HCT116 (cell line): ENCODE results near the gene NUMB. TPM values are rescaled to one million over a fixed set of nuclear protein-coding genes. Genes with fewer than 3 reads are reported as not detected.

Experiments used
- ATAC-seq: fragments of 200-7000 bp; cut with Tn5 transposase; 2 replicates; pipeline ENCODE4 v1.9.1; 2020; ENCODE audit warnings: mild to moderate bottlenecking, moderate library complexity
- BruUV-seq: library from RNA; stranded (reverse); fragments of 400-500 nt; replicated peaks from 2 replicates; lab custom pipeline; 2021; lab: Mats Ljungman, UMichigan
- CTCF ChIA-PET: fragments of 300-600 bp; sonication (Branson Sonifier 250); formaldehyde crosslinking; loops from one replicate; lab custom pipeline; 2021; ENCODE audit warnings: antibody characterized with exemption; lab: Charles Lee
- POLR2A ChIA-PET: fragments of 300-600, 350-600 bp; sonication (Branson Sonifier 250); formaldehyde crosslinking; loops from one replicate; lab custom pipeline; 2021; ENCODE audit warnings: antibody characterized with exemption; lab: Charles Lee
- RAD21 ChIA-PET, 2 experiments: fragments of 300-600 bp; sonication (Branson Sonifier 250); formaldehyde crosslinking; loops; one replicate each; lab custom pipeline; 2023; ENCODE audit warnings: low total read pairs in 2 of 2; ENCODE audit not compliant: uncharacterized antibody in 2 of 2, unreplicated experiment in 2 of 2, low non-redundant PET in 1 of 2; lab: Charles Lee
- DNase-seq: peaks from one replicate; pipeline ENCODE4 v3.0.0-alpha.2; 2010; ENCODE audit warnings: low read depth, low spot score
- H2AFZ ChIP-seq: fragments of 200-600 bp; shearing (Covaris generic), sonication (generic); 2 replicates; pipeline ENCODE4 v1.6.1; 2017; ENCODE audit warnings: low read depth, mixed run types, mixed read lengths, antibody characterized with exemption, low read length; ENCODE audit not compliant: poor library complexity, severe bottlenecking
- H3K27ac ChIP-seq: 2 replicates; pipeline ENCODE4 v1.5.1; 2012; ENCODE audit warnings: low read depth, low read length
- H3K27me3 ChIP-seq: fragments of 200-600 bp; sonication (generic); 2 replicates; pipeline ENCODE4 v1.6.1; 2016; ENCODE audit warnings: mixed run types, low read length, mixed read lengths; ENCODE audit not compliant: insufficient read depth
- H3K36me3 ChIP-seq, 2 experiments: fragments of 200-500 bp in 1 of 2; fragments of 200-600 bp in 1 of 2; sonication (Bioruptor generic) in 1 of 2; sonication (generic) in 1 of 2; 2 replicates each; pipeline versions ENCODE4 v1.5.1 to v1.6.1; 2014 to 2016; ENCODE audit warnings: low read length in 2 of 2, inconsistent platforms in 1 of 2, mixed read lengths in 1 of 2, mixed run types in 1 of 2; ENCODE audit not compliant: insufficient read depth in 2 of 2, control insufficient read depth in 1 of 2
- H3K4me1 ChIP-seq, 2 experiments: fragments of 200-600 bp in 1 of 2; sonication (generic) in 1 of 2; 2 replicates each; pipeline versions ENCODE4 v1.5.1 to v1.6.1; 2012 to 2017; ENCODE audit warnings: low read length in 2 of 2, inconsistent platforms in 1 of 2, mild to moderate bottlenecking in 1 of 2, mixed read lengths in 1 of 2, mixed run types in 1 of 2, moderate library complexity in 1 of 2; ENCODE audit not compliant: insufficient read depth in 2 of 2, control insufficient read depth in 1 of 2
- H3K4me2 ChIP-seq: fragments of 200-600 bp; sonication (generic); 2 replicates; pipeline ENCODE4 v1.6.1; 2017; ENCODE audit warnings: mixed run types, low read length, mixed read lengths
- H3K4me3 ChIP-seq, 2 experiments: fragments of 200-600 bp in 1 of 2; sonication (generic) in 1 of 2; replicated peaks in 1 of 2; 2 replicates each; pipeline ENCODE4 v1.5.1; 2011 to 2016; ENCODE audit warnings: low read length in 2 of 2, control low read depth in 1 of 2, low read depth in 1 of 2, mild to moderate bottlenecking in 1 of 2, mixed read lengths in 1 of 2, mixed run types in 1 of 2
- H3K79me2 ChIP-seq: fragments of 200-600 bp; sonication (generic); 2 replicates; pipeline ENCODE4 v1.6.1; 2017; ENCODE audit warnings: mild to moderate bottlenecking, mixed run types, low read length, moderate library complexity, mixed read lengths; ENCODE audit not compliant: insufficient read depth
- H3K9ac ChIP-seq: fragments of 200-600 bp; sonication (generic); 2 replicates; pipeline ENCODE4 v1.6.1; 2016; ENCODE audit warnings: low read length, mixed read lengths
- H3K9me2 ChIP-seq: fragments of 200-600 bp; sonication (generic), shearing (Covaris generic); 2 replicates; pipeline ENCODE4 v1.6.1; 2017; ENCODE audit warnings: mixed run types, mild to moderate bottlenecking, moderate library complexity; ENCODE audit not compliant: insufficient read depth
- H3K9me3 ChIP-seq, 2 experiments: fragments of 200-500 bp in 1 of 2; fragments of 200-600 bp in 1 of 2; sonication (Bioruptor generic) in 1 of 2; sonication (generic) in 1 of 2; 2 replicates each; pipeline ENCODE4 v1.6.1; 2014 to 2017; ENCODE audit warnings: low read length in 2 of 2, mixed read lengths in 2 of 2, inconsistent platforms in 1 of 2, low read depth in 1 of 2, mild to moderate bottlenecking in 1 of 2, mixed run types in 1 of 2, moderate library complexity in 1 of 2; ENCODE audit not compliant: control insufficient read depth in 1 of 2, insufficient read depth in 1 of 2
- H4K20me1 ChIP-seq: fragments of 200-600 bp; sonication (generic), shearing (Covaris generic); 2 replicates; pipeline ENCODE4 v1.6.1; 2017; ENCODE audit warnings: mixed run types, mild to moderate bottlenecking, moderate library complexity; ENCODE audit not compliant: insufficient read depth
- ATF3 ChIP-seq: IDR thresholded peaks from 2 replicates; pipeline ENCODE4 v1.6.1; 2012
- CEBPB ChIP-seq: IDR thresholded peaks from 2 replicates; pipeline ENCODE4 v1.6.1; 2012; ENCODE audit warnings: low read depth
- EGR1 ChIP-seq: IDR thresholded peaks from 2 replicates; pipeline ENCODE4 v1.6.1; 2012; ENCODE audit warnings: low read depth
- ELF1 ChIP-seq: IDR thresholded peaks from 2 replicates; pipeline ENCODE4 v1.6.1; 2012; ENCODE audit warnings: low read depth, borderline replicate concordance
- EZH2phosphoT487 ChIP-seq: fragments of 200-600 bp; IDR thresholded peaks from 2 replicates; pipeline ENCODE4 v1.6.1; 2018; ENCODE audit warnings: antibody characterized with exemption, borderline replicate concordance
- JUND ChIP-seq: IDR thresholded peaks from 2 replicates; pipeline ENCODE4 v1.6.1; 2012
- RAD21 ChIP-seq: IDR thresholded peaks from 2 replicates; pipeline ENCODE4 v1.6.1; 2012; ENCODE audit warnings: low read depth, mild to moderate bottlenecking
- SIN3A ChIP-seq: IDR thresholded peaks from 2 replicates; pipeline ENCODE4 v1.6.1; 2012; ENCODE audit warnings: low read depth
- YY1 ChIP-seq: IDR thresholded peaks from 2 replicates; pipeline ENCODE4 v1.6.1; 2011; ENCODE audit warnings: low read length, low read depth, moderate library complexity, mild to moderate bottlenecking; ENCODE audit not compliant: insufficient replicate concordance; ENCODE audit errors: extremely low read depth
- ZNF274 ChIP-seq: fragments of 200-500 bp; sonication (Bioruptor generic); IDR thresholded peaks from 2 replicates; pipeline ENCODE4 v1.6.1; 2014; ENCODE audit warnings: mild to moderate bottlenecking, low read depth, low read length, inconsistent platforms
- intact Hi-C: fragments of 100-400 bp; cut with micrococcal nuclease; formaldehyde crosslinking; loops from 2 replicates; pipeline ENCODE4 v1.10.0; 2022
- total RNA-seq: library from RNA; stranded (reverse); gene quantifications from one replicate; pipeline ENCODE4 v1.2.1, GENCODE V29; 2021; ENCODE audit not compliant: unreplicated experiment
- TF ChIP-seq, protein P1 (sequence below): IDR thresholded peaks from 2 replicates; pipeline ENCODE4 v1.6.1; 2012
- TF ChIP-seq, protein P2 (sequence below), 3 experiments: fragments of 200-600 bp in 1 of 3; sonication (generic) in 1 of 3; IDR thresholded peaks in 2 of 3; conservative IDR thresholded peaks in 1 of 3; 2 replicates each; pipeline ENCODE4 v1.5.1; 2012 to 2017; ENCODE audit warnings: low read depth in 2 of 3, low read length in 2 of 3, antibody characterized with exemption in 1 of 3, borderline replicate concordance in 1 of 3, control low read depth in 1 of 3, mild to moderate bottlenecking in 1 of 3, mixed read lengths in 1 of 3, mixed run types in 1 of 3, moderate library complexity in 1 of 3; ENCODE audit not compliant: insufficient read depth in 1 of 3
- TF ChIP-seq, protein P3 (sequence below): IDR thresholded peaks from 2 replicates; pipeline ENCODE4 v1.6.1; 2012; ENCODE audit warnings: low read depth

Gene NUMB
- total RNA-seq, 1 experiment from 2014 or later, result 43.0 TPM

GRCh38 chr14:73471582-73472184 lies 13.3 kb upstream of the NUMB start:
- Histone ChIP-seq H3K27ac (no peak overlapping the region), H3K9ac (no peak overlapping the region), H2AFZ (peak overlapping the region; percentile 68), H3K36me3 (no peaks in the 10 kb centered on the region), H3K4me2 (no peak overlapping the region), H4K20me1 (no peaks in the 10 kb centered on the region), H3K9me3 (no peaks in the 10 kb centered on the region), H3K4me3 (no peak overlapping the region), H3K27me3 (no peaks in the 10 kb centered on the region), H3K9me2 (no peaks in the 10 kb centered on the region), H3K4me1 (no peaks in the 10 kb centered on the region), H3K79me2 (no peaks in the 10 kb centered on the region)
- RAD21 ChIA-PET, result interaction anchor here (0.6 to 2.4 kb wide), 7 partner anchors 13 to 429 kb away, joined by 3 to 24 read pairs (median 3); no protein-coding TSS in a partner anchor
- TF ChIP-seq JUND (no peak), ZNF274 (no peak), ATF3 (no peak), ELF1 (no peak), SIN3A (no peak), EZH2phosphoT487 (no peak), RAD21 (no peak), YY1 (no peak), CEBPB (no peak), EGR1 (no peak)
- TF ChIP-seq, protein P1, sequence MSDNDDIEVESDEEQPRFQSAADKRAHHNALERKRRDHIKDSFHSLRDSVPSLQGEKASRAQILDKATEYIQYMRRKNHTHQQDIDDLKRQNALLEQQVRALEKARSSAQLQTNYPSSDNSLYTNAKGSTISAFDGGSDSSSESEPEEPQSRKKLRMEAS, result no peak
- TF ChIP-seq, protein P2, sequence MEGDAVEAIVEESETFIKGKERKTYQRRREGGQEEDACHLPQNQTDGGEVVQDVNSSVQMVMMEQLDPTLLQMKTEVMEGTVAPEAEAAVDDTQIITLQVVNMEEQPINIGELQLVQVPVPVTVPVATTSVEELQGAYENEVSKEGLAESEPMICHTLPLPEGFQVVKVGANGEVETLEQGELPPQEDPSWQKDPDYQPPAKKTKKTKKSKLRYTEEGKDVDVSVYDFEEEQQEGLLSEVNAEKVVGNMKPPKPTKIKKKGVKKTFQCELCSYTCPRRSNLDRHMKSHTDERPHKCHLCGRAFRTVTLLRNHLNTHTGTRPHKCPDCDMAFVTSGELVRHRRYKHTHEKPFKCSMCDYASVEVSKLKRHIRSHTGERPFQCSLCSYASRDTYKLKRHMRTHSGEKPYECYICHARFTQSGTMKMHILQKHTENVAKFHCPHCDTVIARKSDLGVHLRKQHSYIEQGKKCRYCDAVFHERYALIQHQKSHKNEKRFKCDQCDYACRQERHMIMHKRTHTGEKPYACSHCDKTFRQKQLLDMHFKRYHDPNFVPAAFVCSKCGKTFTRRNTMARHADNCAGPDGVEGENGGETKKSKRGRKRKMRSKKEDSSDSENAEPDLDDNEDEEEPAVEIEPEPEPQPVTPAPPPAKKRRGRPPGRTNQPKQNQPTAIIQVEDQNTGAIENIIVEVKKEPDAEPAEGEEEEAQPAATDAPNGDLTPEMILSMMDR (IDR thresholded peaks at IDR 0.05 in 2 of 3, conservative IDR thresholded peaks at IDR 0.05 in 1 of 3; ENCODE audit: borderline replicate concordance in 1 of 3, insufficient read depth in 1 of 3, low read depth in 2 of 3, low read length in 2 of 3), result no peak
- TF ChIP-seq, protein P3, sequence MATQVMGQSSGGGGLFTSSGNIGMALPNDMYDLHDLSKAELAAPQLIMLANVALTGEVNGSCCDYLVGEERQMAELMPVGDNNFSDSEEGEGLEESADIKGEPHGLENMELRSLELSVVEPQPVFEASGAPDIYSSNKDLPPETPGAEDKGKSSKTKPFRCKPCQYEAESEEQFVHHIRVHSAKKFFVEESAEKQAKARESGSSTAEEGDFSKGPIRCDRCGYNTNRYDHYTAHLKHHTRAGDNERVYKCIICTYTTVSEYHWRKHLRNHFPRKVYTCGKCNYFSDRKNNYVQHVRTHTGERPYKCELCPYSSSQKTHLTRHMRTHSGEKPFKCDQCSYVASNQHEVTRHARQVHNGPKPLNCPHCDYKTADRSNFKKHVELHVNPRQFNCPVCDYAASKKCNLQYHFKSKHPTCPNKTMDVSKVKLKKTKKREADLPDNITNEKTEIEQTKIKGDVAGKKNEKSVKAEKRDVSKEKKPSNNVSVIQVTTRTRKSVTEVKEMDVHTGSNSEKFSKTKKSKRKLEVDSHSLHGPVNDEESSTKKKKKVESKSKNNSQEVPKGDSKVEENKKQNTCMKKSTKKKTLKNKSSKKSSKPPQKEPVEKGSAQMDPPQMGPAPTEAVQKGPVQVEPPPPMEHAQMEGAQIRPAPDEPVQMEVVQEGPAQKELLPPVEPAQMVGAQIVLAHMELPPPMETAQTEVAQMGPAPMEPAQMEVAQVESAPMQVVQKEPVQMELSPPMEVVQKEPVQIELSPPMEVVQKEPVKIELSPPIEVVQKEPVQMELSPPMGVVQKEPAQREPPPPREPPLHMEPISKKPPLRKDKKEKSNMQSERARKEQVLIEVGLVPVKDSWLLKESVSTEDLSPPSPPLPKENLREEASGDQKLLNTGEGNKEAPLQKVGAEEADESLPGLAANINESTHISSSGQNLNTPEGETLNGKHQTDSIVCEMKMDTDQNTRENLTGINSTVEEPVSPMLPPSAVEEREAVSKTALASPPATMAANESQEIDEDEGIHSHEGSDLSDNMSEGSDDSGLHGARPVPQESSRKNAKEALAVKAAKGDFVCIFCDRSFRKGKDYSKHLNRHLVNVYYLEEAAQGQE, result no peak
- intact Hi-C loops, result loop anchor here (1.0 to 10.0 kb wide), 5 partner anchors 176 to 959 kb away; no protein-coding TSS in a partner anchor
- no TSS peak for BruUV-seq
- ATAC-seq (no peak), DNase-seq (no peak)
- CTCF ChIA-PET, result interaction anchor here (0.5 to 5.7 kb wide), 15 partner anchors 9 to 958 kb away, joined by 3 to 98 read pairs (median 4); partner anchors contain the start of genes NUMB and PSEN1
- POLR2A ChIA-PET, result interaction anchor here (0.8 kb wide), 1 partner anchor 176 kb away, joined by 4 read pairs; no protein-coding TSS in a partner anchor
